ENCODE measurements around the gene BLVRA.

The BLVRA gene

GRCh38 chr7:43735403-43735801, 23.1 kb upstream of the BLVRA start:
- H3K4me3 ChIP-seq (ENCODE audit: low read depth, low read length): no peak overlapping the region
- no peak for DNase-seq (ENCODE audit: low read depth)
- TF ChIP-seq, protein P1, sequence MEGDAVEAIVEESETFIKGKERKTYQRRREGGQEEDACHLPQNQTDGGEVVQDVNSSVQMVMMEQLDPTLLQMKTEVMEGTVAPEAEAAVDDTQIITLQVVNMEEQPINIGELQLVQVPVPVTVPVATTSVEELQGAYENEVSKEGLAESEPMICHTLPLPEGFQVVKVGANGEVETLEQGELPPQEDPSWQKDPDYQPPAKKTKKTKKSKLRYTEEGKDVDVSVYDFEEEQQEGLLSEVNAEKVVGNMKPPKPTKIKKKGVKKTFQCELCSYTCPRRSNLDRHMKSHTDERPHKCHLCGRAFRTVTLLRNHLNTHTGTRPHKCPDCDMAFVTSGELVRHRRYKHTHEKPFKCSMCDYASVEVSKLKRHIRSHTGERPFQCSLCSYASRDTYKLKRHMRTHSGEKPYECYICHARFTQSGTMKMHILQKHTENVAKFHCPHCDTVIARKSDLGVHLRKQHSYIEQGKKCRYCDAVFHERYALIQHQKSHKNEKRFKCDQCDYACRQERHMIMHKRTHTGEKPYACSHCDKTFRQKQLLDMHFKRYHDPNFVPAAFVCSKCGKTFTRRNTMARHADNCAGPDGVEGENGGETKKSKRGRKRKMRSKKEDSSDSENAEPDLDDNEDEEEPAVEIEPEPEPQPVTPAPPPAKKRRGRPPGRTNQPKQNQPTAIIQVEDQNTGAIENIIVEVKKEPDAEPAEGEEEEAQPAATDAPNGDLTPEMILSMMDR (IDR thresholded peaks at IDR 0.05; ENCODE audit: low read depth, low read length, missing control alignments): no peak
- in situ Hi-C loops (cut with HindIII; ENCODE audit: low sequenced_read_pairs): no loop called here

- TF ChIP-seq, protein P1 (IDR thresholded peaks at IDR 0.05; ENCODE audit: low read depth, low read length, missing control alignments): no peak
- H3K4me3 ChIP-seq (ENCODE audit: low read depth, low read length): no peak overlapping the region
- no peak for DNase-seq (ENCODE audit: low read depth)
- in situ Hi-C loops (cut with HindIII; ENCODE audit: low sequenced_read_pairs): no loop called here
Measured at GRCh38 chr7:43735802-43736603, 22.5 kb upstream of the BLVRA start.

- no peak for DNase-seq (ENCODE audit: low read depth)
- in situ Hi-C loops (cut with HindIII; ENCODE audit: low sequenced_read_pairs): no loop called here
- no peak overlapping the region for H3K4me3 ChIP-seq (ENCODE audit: low read depth, low read length)
- TF ChIP-seq, protein P1 (IDR thresholded peaks at IDR 0.05; ENCODE audit: low read depth, low read length, missing control alignments): no peak
Measured at GRCh38 chr7:43737467-43738127, 20.9 kb upstream of the BLVRA start.

DNA sequence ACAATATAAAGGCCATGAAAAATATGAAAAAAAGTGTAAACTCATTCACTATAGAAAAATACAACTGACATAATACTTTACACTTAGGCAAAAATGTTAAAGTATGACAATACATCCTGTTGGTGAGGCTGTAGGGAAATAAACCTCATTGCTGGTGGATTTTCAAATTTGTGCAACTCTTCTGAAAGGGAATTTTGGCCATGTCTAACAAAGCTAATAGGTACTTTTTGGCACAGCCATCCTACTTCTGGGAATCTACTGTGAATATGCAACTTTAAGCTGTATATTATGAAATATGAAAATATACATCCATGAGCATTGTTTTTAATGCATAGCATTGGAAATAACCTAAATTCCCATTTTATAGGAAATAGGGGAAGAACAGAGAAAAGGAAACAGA, 15.8 kb upstream of the BLVRA start:
- DNase-seq (ENCODE audit: low read depth): no peak
- TF ChIP-seq, protein P1 (IDR thresholded peaks at IDR 0.05; ENCODE audit: low read depth, low read length, missing control alignments): no peak
- in situ Hi-C loops (cut with HindIII; ENCODE audit: low sequenced_read_pairs): no loop called here
- H3K4me3 ChIP-seq (ENCODE audit: low read depth, low read length): no peak overlapping the region

GRCh38 chr7:43747328-43748105, 11.0 kb upstream of the BLVRA start:
- in situ Hi-C loops (cut with HindIII; ENCODE audit: low sequenced_read_pairs): no loop called here
- TF ChIP-seq, protein P1 (IDR thresholded peaks at IDR 0.05; ENCODE audit: low read depth, low read length, missing control alignments): no peak
- no peak overlapping the region for H3K4me3 ChIP-seq (ENCODE audit: low read depth, low read length)
- DNase-seq (ENCODE audit: low read depth): no peak

DNA sequence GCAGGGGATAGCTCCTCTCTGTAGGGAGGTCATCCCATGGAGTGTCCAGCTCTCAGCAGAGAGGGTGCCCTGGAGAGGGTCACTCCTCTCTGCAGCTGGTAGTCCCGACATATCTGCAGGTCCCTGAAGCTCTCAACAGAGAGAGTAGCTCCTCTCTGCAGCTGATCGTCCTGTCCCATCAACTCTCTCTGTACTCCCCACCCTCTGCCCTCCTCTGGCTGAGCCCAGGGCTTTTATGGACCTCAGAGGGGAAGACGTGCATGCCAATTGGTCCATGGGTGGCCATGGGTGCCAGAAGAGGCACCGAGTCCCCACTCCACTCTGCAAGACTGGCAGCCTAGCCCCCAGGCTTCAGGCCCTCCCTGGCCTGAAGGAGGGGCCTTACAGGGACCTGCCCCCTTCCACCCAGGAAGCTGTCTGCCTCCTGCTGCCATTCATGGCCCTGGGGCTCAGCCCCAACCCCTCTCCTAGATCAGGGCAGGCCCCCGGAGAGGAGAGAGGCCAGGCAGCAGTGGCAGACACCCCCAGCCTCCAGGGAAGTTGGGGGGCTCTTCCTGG, 9.0 kb upstream of the BLVRA start:
- in situ Hi-C loops (cut with HindIII; ENCODE audit: low sequenced_read_pairs): no loop called here
- DNase-seq (ENCODE audit: low read depth): no peak
- no peak overlapping the region for H3K4me3 ChIP-seq (ENCODE audit: low read depth, low read length)
- TF ChIP-seq, protein P1 (IDR thresholded peaks at IDR 0.05; ENCODE audit: low read depth, low read length, missing control alignments): no peak

Data from astrocyte of the cerebellum (primary cell).